Spleen (tissue), 13 donors: ENCODE data around the gene GPR107. TPM values are rescaled to one million over a fixed set of nuclear protein-coding genes. Genes with fewer than 3 reads are reported as not detected.
"Not testable (repeated sequence)": the region's sequence is repeated elsewhere in the genome, so short reads cannot be mapped to it uniquely, and the experiment has no call there.

Source experiments
- DNase-seq: peaks from one replicate; pipeline ENCODE4 v3.0.0-alpha.2; 2020
- H3K27ac ChIP-seq, 8 donors: fragments of 200-600 bp; sonication (generic) in 7 of 8; 1 replicate in 4 of 8; 2 replicates in 4 of 8; pipeline versions ENCODE4 v1.5.0 to v1.8.0; 2016 to 2021; ENCODE audit warnings: inconsistent platforms in 4 of 8, mild to moderate bottlenecking in 4 of 8, moderate library complexity in 1 of 8
- H3K27me3 ChIP-seq, 7 donors: fragments of 200-600 bp; sonication (generic) in 6 of 7; replicated peaks in 1 of 7; 1 replicate in 4 of 7; 2 replicates in 3 of 7; pipeline versions ENCODE4 v1.5.0 to v1.8.0; 2016 to 2021; ENCODE audit warnings: inconsistent platforms in 3 of 7, mild to moderate bottlenecking in 1 of 7
- H3K36me3 ChIP-seq, 6 donors: fragments of 200-600 bp; sonication (generic) in 5 of 6; 1 replicate in 4 of 6; 2 replicates in 2 of 6; pipeline versions ENCODE4 v1.5.0 to v1.8.0; 2016 to 2021; ENCODE audit warnings: inconsistent platforms in 2 of 6
- H3K4me1 ChIP-seq, 6 donors: fragments of 200-600 bp; sonication (generic) in 5 of 6; 1 replicate in 3 of 6; 2 replicates in 3 of 6; pipeline versions ENCODE4 v1.5.0 to v1.8.0; 2016 to 2021; ENCODE audit warnings: inconsistent platforms in 3 of 6
- H3K4me3 ChIP-seq, 8 donors: fragments of 200-600 bp; sonication (generic) in 7 of 8; 1 replicate in 4 of 8; 2 replicates in 4 of 8; pipeline versions ENCODE4 v1.5.0 to v1.8.0; 2016 to 2021; ENCODE audit warnings: inconsistent platforms in 4 of 8, mild to moderate bottlenecking in 4 of 8, moderate library complexity in 2 of 8
- H3K9me3 ChIP-seq, 8 donors: fragments of 200-600 bp; sonication (generic) in 7 of 8; 1 replicate in 4 of 8; 2 replicates in 4 of 8; pipeline versions ENCODE4 v1.5.0 to v1.8.0; 2016 to 2021; ENCODE audit warnings: inconsistent platforms in 4 of 8
- CTCF ChIP-seq, 11 experiments: fragments of 200-600 bp in 7 of 11; fragments of 450-650 bp in 4 of 11; sonication (generic) in 4 of 11; IDR thresholded peaks in 8 of 11; conservative IDR thresholded peaks in 3 of 11; 1 replicate in 7 of 11; 2 replicates in 4 of 11; pipeline versions ENCODE4 v1.4.0 to v1.8.0; 2016 to 2021; ENCODE audit warnings: antibody characterized with exemption in 11 of 11, inconsistent platforms in 4 of 11, mild to moderate bottlenecking in 1 of 11
- POLR2A ChIP-seq, 3 donors: fragments of 450-650 bp; IDR thresholded peaks; one replicate each; pipeline ENCODE4 v1.5.1; 2017; ENCODE audit warnings: antibody characterized with exemption in 3 of 3, mild to moderate bottlenecking in 1 of 3
- POLR2AphosphoS5 ChIP-seq, 3 donors: sonication (generic); formaldehyde crosslinking; IDR thresholded peaks; one replicate each; pipeline ENCODE4 v1.5.1; 2017; ENCODE audit warnings: antibody characterized with exemption in 3 of 3
- WGBS, 5 donors: extraction: QIAGEN DNeasy Blood & Tissue Kit in 3 of 5; methylation state at CpG; one replicate each; pipeline versions ENCODE4 v1.1.5 to v1.1.7; 2013 to 2018; 5-methylcytosine and 5-hydroxymethylcytosine counted together
- intact Hi-C: fragments of 100-400 bp; cut with DNase I; formaldehyde crosslinking; loops from one replicate; pipeline ENCODE4 v1.15.0; 2023; ENCODE audit warnings: low total_unique reads
- long read RNA-seq, 2 donors: transcript quantifications; one replicate each; lab custom pipeline, GENCODE V29; 2026
- polyA plus RNA-seq, 3 donors: library from polyadenylated mRNA; stranded (reverse); fragments of 200-250 nt; gene quantifications; one replicate each; pipeline ENCODE4 v1.2.1, GENCODE V29; 2013
- total RNA-seq, 7 donors: library from RNA; depleted of rRNA in 3 of 7; stranded (reverse); fragments of >200 nt in 3 of 7; fragmentation: NEBNext Ultra II Directional in 4 of 7; extraction: Animal tissue kit (Norgen Biotek cat#: 25700) in 4 of 7; gene quantifications; one replicate each; pipeline versions ENCODE4 v1.1.0 to v1.2.1, GENCODE V29; 2016 to 2021
- donor health status: healthy with polysubstance abuse.
- donor health status: DM: no; HTN: no; CAD: no; lungs with moderate emphysema.
- donor health status: DM: no; HTN: no; CAD: no.
- donor health status: Bipolar disorder and iron deficiency.
- donor health status: healthy.
- donor health status: DM: no; HTN: no; CAD: no.
- donor health status: DM: yes; HTN: yes; CAD: no.

Gene GPR107
- total RNA-seq: 10 to 100 TPM; 25.2 to 42.8 (median 30.5) TPM
- 1 to 10 TPM; 3.9 to 7.4 (median 4.3) TPM for polyA plus RNA-seq
- long read RNA-seq, donor 1, partial matches to known transcripts: 7 of 7 reads
- long read RNA-seq, donor 1, other reads (novel, unspliced or antisense): 0 of 7 reads
- long read RNA-seq, donor 2, full-length matches to known transcripts: 1 of 1 reads
- long read RNA-seq, donor 2, partial matches to known transcripts: 0 of 1 reads
- long read RNA-seq, donor 2, other reads (novel, unspliced or antisense): 0 of 1 reads

GRCh38 chr9:130053504-130054324 lies at the start of gene GPR107:
TSS of gene GPR107 (plus strand) at chr9:130053906. CDS start at chr9:130053933, 27 bp downstream.
- Histone ChIP-seq H3K27me3 (no peaks in the 10 kb centered on the region), H3K9me3 (no peaks in the 10 kb centered on the region), H3K36me3 (peaks cover 0 to 14% (median 4%) of the 10 kb centered on the region in 6 donors), H3K27ac (peak within 1 kb of the TSS; percentile 84 to 96 (median 90)), H3K4me1 (peaks cover 24 to 92% (median 40%) of the 10 kb centered on the region in 6 donors), H3K4me3 (peak within 1 kb of the TSS; percentile 76 to 98 (median 94))
- intact Hi-C loops: no loop called here
- TF ChIP-seq CTCF (IDR thresholded peaks at IDR 0.05 in 8 of 11, conservative IDR thresholded peaks at IDR 0.05 in 3 of 11) (peak in 1 of 11 experiments; percentile 6), POLR2AphosphoS5 (IDR thresholded peaks at IDR 0.05) (peak; percentile 92 to 96 (median 94)), POLR2A (IDR thresholded peaks at IDR 0.05) (peak in 2 of 3 donors; percentile 18 to 59)
- peak; percentile 97 for DNase-seq
- WGBS, 5 donors: 0 to 1% (median 0%) methylated on average over 21 to 64 of the region's 64 CpGs

- Histone ChIP-seq H3K4me1 (peaks cover 23 to 100% (median 89%) of the 10 kb centered on the region in 6 donors), H3K27me3 (no peaks in the 10 kb centered on the region), H3K27ac (peak overlapping the region in 6 of 8 donors; percentile 2 to 86 (median 56)), H3K4me3 (no peak overlapping the region), H3K36me3 (peaks cover 0 to 39% (median 0%) of the 10 kb centered on the region in 6 donors), H3K9me3 (no peaks in the 10 kb centered on the region)
- no peak for DNase-seq
- TF ChIP-seq POLR2AphosphoS5 (IDR thresholded peaks at IDR 0.05) (no peak), POLR2A (IDR thresholded peaks at IDR 0.05) (no peak), CTCF (IDR thresholded peaks at IDR 0.05 in 8 of 11, conservative IDR thresholded peaks at IDR 0.05 in 3 of 11) (no peak)
- WGBS, 5 donors: 70 to 95% (median 80%) methylated on average over 8 of the region's 8 CpGs
- intact Hi-C loops: no loop called here
Observed at GRCh38 chr9:130003943-130004552, 49.7 kb upstream of the GPR107 start.

- DNase-seq, intact Hi-C loops, H3K27me3 ChIP-seq, H3K9me3 ChIP-seq: not testable (repeated sequence)
- H3K27ac ChIP-seq: peak overlapping the region; percentile 32 to 86 (median 74)
- WGBS, 5 donors: 79 to 92% (median 87%) methylated on average over 6 of the region's 6 CpGs
- peak overlapping the region in 2 of 8 donors; percentile 8 to 13 for H3K4me3 ChIP-seq
- peaks cover 26 to 100% (median 82%) of the 10 kb centered on the region in 6 donors for H3K4me1 ChIP-seq
- H3K36me3 ChIP-seq: peaks cover 0 to 25% (median 0%) of the 10 kb centered on the region in 6 donors
Observed at GRCh38 chr9:130006952-130007351, 46.8 kb upstream of the GPR107 start.

GRCh38 chr9:130008538-130008937 lies 45.2 kb upstream of the GPR107 start:
- Histone ChIP-seq H3K27ac (peak overlapping the region; percentile 32 to 86 (median 74)), H3K4me1 (peaks cover 20 to 100% (median 77%) of the 10 kb centered on the region in 6 donors), H3K27me3 (no peaks in the 10 kb centered on the region), H3K4me3 (no peak overlapping the region), H3K36me3 (peaks cover 0 to 9% (median 0%) of the 10 kb centered on the region in 6 donors), H3K9me3 (no peaks in the 10 kb centered on the region)
- TF ChIP-seq POLR2A (IDR thresholded peaks at IDR 0.05) (no peak), POLR2AphosphoS5 (IDR thresholded peaks at IDR 0.05) (no peak), CTCF (IDR thresholded peaks at IDR 0.05 in 8 of 11, conservative IDR thresholded peaks at IDR 0.05 in 3 of 11) (no peak)
- 52 to 64% (median 63%) methylated on average over 5 of the region's 5 CpGs for WGBS, 5 donors
- no peak for DNase-seq
- intact Hi-C loops: no loop called here

GRCh38 chr9:130009546-130009945 lies 44.2 kb upstream of the GPR107 start:
- Histone ChIP-seq H3K27ac (peak overlapping the region in 4 of 8 donors; percentile 76 to 86 (median 80)), H3K4me1 (peaks cover 20 to 99% (median 75%) of the 10 kb centered on the region in 6 donors)
- 89 to 94% (median 90%) methylated on average over 10 of the region's 10 CpGs for WGBS, 5 donors
- intact Hi-C loops, H3K4me3 ChIP-seq, H3K27me3 ChIP-seq, DNase-seq, H3K36me3 ChIP-seq, H3K9me3 ChIP-seq: not testable (repeated sequence)
